AG09319 (cell line): ENCODE measurements around the gene ST6GAL1.

Experiments
- DNase-seq: peaks from one replicate; pipeline ENCODE4 v3.0.0-alpha.2; 2010; ENCODE audit warnings: low read depth; ENCODE audit errors: extremely low read depth
- CTCF ChIP-seq: IDR thresholded peaks from 2 replicates; pipeline ENCODE4 v1.5.1; 2011; ENCODE audit warnings: low read depth, mild to moderate bottlenecking, inconsistent platforms, low read length, moderate library complexity

ST6GAL1 gene

GRCh38 chr3:187085021-187085666, 154.8 kb downstream of the ST6GAL1 start:
- TF ChIP-seq CTCF, result no peak
- DNase-seq, result no peak

GRCh38 chr3:187085933-187086332, 155.6 kb downstream of the ST6GAL1 start:
- no peak for TF ChIP-seq CTCF
- DNase-seq, result no peak

GRCh38 chr3:187086831-187087230, 156.5 kb downstream of the ST6GAL1 start:
- no peak for DNase-seq
- no peak for TF ChIP-seq CTCF

- DNase-seq, result no peak
These were observed 158.4 kb downstream of the ST6GAL1 start for GRCh38 chr3:187088701-187089100.

GRCh38 chr3:187093320-187093719, 163.0 kb downstream of the ST6GAL1 start:
- no peak for DNase-seq
- TF ChIP-seq CTCF, result no peak

More at GRCh38 chr3:187088701-187089100, 158.4 kb downstream of the ST6GAL1 start:
- TF ChIP-seq CTCF, result no peak

- no peak for DNase-seq
- no peak for TF ChIP-seq CTCF
These were observed 168.7 kb downstream of the ST6GAL1 start for GRCh38 chr3:187098923-187099512.

GRCh38 chr3:187101184-187102072, 171.1 kb downstream of the ST6GAL1 start:
- TF ChIP-seq CTCF, result no peak
- DNase-seq, result peak; percentile 43
